C4-2B (cell line): ENCODE data around the gene APP.

Source experiments
- CTCF ChIP-seq: fragments of 450-650 bp; conservative IDR thresholded peaks from 2 replicates; pipeline ENCODE4 v1.5.1; 2017; ENCODE audit warnings: mild to moderate bottlenecking
- ZFX ChIP-seq: fragments of 450-650 bp; IDR thresholded peaks from 2 replicates; pipeline ENCODE4 v1.6.1; 2017

DNA sequence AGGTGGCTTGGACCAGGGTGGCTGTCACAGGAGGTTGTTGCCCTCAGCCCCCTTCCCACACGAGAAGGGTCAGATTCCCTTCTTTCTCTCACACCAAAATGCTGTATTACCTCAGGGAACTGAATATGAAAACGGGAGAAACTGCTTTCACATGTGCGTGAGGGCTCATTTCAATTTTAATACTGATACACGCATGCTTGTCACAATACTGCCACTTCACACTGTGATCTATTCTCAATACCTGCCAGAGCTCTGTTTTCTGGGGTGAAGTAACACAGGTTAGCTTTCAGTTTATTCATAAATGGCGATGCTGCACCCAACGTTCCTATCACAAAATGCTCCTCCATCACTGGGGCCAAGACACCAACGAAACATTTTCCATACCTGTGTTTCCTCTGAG lies 181.8 kb downstream of the APP start:
- TF ChIP-seq CTCF = no peak
- no peak for TF ChIP-seq ZFX
